Loucy (cell line): ENCODE results near the gene PCYT2.

Experiments
- CTCF ChIP-seq: fragments of 200-600 bp; sonication (generic); conservative IDR thresholded peaks from 2 replicates; pipeline ENCODE4 v1.5.1; 2014; ENCODE audit warnings: mild to moderate bottlenecking, antibody characterized with exemption, low read length
- EZH2phosphoT487 ChIP-seq: fragments of 200-600 bp; IDR thresholded peaks from 2 replicates; pipeline ENCODE4 v1.6.1; 2018; ENCODE audit warnings: antibody characterized with exemption, mild to moderate bottlenecking, moderate library complexity, borderline replicate concordance

- TF ChIP-seq EZH2phosphoT487 (no peak), CTCF (no peak)
These were observed 341 bp downstream of the PCYT2 start for GRCh38 chr17:81910840-81911276.
